ENCODE data around the gene OR11A1.

DNA sequence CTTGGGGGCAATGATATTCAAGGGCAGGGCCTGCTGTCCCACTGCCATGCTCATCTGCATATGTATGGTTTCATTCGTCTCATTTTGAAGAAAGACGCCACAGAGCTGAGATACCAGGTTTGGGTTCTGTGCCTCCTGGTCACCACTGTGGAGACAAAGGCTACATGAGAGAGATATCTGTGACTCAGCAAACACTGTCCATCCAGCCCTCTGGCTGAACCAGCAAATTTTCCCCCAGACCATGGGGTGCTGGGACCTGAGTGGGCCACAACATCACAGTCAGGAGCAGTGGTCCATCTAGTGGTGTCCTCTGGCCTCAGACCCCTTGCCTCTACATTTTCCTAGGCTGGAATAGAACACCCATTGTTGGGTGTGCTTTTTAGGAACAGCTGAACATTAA, 30.8 kb upstream of the OR11A1 start, which contains the start of gene MAS1L:
- TF ChIP-seq, protein P1, sequence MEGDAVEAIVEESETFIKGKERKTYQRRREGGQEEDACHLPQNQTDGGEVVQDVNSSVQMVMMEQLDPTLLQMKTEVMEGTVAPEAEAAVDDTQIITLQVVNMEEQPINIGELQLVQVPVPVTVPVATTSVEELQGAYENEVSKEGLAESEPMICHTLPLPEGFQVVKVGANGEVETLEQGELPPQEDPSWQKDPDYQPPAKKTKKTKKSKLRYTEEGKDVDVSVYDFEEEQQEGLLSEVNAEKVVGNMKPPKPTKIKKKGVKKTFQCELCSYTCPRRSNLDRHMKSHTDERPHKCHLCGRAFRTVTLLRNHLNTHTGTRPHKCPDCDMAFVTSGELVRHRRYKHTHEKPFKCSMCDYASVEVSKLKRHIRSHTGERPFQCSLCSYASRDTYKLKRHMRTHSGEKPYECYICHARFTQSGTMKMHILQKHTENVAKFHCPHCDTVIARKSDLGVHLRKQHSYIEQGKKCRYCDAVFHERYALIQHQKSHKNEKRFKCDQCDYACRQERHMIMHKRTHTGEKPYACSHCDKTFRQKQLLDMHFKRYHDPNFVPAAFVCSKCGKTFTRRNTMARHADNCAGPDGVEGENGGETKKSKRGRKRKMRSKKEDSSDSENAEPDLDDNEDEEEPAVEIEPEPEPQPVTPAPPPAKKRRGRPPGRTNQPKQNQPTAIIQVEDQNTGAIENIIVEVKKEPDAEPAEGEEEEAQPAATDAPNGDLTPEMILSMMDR (IDR thresholded peaks at IDR 0.05; ENCODE audit: low read depth, low read length) = no peak
- no peak for TF ChIP-seq EZH2phosphoT487 (IDR thresholded peaks at IDR 0.05; ENCODE audit: low read depth)

Data from OCI-LY3 (cell line).